ENCODE measurements around the gene CD34.

Gene CD34

DNA sequence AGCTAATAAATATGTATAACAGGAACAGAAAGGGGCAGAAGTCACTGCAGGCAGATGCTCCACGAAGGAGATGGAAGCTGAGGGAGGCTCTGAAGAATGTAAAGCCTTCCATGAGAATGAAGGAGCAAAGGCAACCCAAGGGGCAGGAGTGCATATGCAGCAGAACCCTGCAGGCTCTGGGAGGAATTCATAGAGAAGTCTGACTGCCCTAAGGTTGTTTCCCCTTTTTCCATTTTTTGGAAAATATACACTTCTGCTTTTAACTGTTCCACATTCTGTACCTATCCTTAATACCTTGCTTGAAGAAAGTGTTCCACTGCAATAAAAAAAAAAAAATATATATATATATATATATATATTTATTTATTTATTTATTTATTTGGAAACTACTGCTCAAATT lies 69.6 kb downstream of the CD34 start:
- H3K27ac ChIP-seq = peak overlapping the region; percentile 68
- TF ChIP-seq, protein P1, sequence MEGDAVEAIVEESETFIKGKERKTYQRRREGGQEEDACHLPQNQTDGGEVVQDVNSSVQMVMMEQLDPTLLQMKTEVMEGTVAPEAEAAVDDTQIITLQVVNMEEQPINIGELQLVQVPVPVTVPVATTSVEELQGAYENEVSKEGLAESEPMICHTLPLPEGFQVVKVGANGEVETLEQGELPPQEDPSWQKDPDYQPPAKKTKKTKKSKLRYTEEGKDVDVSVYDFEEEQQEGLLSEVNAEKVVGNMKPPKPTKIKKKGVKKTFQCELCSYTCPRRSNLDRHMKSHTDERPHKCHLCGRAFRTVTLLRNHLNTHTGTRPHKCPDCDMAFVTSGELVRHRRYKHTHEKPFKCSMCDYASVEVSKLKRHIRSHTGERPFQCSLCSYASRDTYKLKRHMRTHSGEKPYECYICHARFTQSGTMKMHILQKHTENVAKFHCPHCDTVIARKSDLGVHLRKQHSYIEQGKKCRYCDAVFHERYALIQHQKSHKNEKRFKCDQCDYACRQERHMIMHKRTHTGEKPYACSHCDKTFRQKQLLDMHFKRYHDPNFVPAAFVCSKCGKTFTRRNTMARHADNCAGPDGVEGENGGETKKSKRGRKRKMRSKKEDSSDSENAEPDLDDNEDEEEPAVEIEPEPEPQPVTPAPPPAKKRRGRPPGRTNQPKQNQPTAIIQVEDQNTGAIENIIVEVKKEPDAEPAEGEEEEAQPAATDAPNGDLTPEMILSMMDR (conservative IDR thresholded peaks at IDR 0.05) = no peak

- peak overlapping the region; percentile 37 for H3K27ac ChIP-seq
- TF ChIP-seq, protein P1 (conservative IDR thresholded peaks at IDR 0.05) = 0 out of 2 replicates have a peak, but pooled peaks have one; percentile 18
Observed at GRCh38 chr1:207840380-207840779, 70.5 kb downstream of the CD34 start.

DNA sequence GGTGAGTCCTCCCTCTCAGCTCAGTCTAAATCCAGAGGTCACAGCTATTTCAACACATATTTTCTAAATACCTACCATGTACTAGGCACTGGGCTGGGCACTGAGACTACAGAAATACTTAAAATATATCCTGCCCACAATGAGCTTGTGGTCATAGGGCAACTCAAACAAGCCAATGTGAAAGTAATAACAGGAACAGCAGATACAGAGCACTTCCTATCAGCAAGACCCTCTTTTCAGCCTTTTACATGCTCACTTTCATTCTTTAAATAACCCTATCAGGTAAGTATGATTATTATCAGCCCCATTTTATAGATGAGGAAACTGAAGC lies 71.9 kb downstream of the CD34 start:
- peak overlapping the region; percentile 62 for H3K27ac ChIP-seq
- TF ChIP-seq, protein P1 (conservative IDR thresholded peaks at IDR 0.05) = no peak

DNA sequence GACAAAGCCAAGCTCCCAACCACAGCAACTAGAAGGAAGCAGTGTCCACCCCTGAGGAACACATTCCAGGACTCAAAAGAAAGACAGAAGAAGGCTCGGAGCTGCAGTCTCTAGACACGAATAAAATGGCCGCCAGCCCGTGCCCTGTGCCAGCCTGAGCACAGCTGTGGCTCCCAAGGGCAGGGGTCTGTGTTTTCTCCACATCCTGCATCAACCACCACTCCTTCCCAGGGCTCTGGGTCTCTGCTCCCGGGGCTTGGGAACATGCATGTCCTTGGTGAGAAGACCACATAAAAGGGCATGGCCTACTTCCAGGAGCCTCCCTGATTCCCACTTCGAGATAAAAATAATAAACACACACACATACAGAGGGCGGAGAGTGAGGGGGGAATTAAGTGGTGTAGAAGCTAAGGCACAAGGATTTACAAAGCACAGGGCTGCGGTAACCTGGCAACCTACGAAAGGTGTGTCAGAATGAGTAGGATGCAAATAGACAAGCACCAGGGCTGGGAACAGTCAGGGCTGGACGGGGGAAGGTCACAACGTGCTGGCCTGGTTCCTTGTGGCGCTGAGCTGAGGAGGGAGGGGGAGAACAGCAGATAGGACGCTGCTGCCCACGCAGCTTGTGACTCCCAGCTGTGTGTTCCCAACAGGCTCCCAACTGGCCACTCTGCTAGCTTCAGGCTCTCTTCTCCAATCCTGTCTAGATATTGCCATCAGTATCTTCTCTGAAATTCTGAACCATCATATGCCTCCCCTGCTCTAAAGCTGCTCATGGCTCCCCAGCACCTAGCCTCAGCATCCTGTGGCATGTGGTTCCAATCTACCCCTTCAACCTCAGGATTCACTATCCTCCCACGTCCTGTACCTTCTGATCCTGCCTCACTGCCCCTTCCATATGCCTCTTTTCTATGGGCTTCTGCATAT lies 72.5 kb downstream of the CD34 start:
- H3K27ac ChIP-seq = peak overlapping the region; percentile 62
- TF ChIP-seq, protein P1 (conservative IDR thresholded peaks at IDR 0.05) = no peak

DNA sequence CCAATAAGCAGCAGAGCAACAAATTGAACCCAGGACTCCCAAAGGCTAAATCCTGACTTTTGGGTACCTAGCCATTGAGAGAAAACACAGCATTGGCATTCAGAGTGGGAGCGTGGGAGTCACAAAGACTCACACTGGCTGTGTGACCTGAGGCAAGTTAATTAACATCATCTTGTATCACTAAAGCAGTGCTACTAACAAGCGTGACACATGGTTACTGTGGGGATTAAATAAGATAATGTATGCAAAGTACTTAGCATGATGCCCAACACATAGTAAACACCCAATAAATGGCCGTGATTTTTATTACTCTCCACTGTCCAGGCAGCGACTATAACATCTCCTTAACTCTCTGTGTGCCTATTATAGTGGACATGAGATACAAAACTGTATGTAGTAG lies 73.3 kb downstream of the CD34 start:
- peak overlapping the region; percentile 62 for H3K27ac ChIP-seq
- TF ChIP-seq, protein P1 (conservative IDR thresholded peaks at IDR 0.05) = no peak

DNA sequence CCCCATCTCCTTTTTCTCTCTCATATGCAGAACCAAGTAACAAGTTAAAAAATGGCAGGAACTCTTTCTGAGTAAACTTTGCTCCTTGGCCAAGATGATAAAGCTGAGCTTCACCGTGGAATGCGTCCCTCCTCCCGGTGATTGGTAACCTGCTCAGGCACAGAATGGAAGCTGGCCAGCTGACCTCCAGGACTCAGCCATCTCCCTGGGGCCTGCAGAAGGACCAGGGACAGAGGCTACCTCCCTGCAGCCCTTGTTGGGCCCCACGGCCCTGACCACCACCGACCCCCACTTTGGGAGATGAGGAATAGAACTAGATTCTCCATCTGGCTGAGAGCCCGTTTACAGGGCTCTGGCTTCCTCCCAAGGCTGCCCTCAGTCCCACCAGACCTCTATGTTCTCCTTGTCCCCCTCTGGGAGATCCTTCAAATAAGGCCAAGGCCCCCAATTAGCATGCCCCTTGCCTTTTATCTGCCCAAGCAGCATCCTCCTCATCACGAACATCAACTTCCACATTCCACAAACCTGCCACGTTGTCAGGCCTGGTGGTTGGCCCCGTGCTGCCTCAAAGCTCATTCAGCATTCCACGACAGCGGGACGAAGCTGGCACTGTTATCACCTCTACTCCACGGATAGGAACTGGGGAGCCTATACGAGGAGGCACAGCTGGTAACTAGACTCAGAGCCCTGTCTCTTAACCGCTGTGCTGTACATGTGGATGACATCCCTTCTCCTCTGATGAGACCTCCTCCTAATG lies 74.2 kb downstream of the CD34 start:
- no peak overlapping the region for H3K27ac ChIP-seq
- TF ChIP-seq, protein P1 (conservative IDR thresholded peaks at IDR 0.05) = no peak

DNA sequence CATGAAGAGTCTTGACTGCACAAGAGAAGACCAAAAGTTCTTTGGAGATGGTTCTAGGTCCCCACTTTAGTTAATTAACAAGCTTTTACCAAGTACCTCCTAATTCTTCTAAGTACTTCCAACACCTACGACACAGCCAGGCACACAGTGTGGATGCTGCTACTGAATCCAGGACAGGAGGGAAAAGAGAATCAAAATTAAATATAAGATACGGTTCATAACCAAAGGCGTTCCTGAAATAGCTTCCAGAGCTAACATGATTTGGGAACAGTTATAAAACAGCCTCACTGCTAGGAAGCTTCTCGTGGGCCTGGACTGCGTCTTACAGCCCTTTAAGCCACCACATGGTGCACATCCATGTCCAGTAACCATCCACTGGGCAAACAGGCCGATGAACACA lies 75.0 kb downstream of the CD34 start:
- TF ChIP-seq, protein P1 (conservative IDR thresholded peaks at IDR 0.05) = no peak

More for the DNA sequence above, 75.0 kb downstream of the CD34 start:
- H3K27ac ChIP-seq = no peak overlapping the region

Data from VCaP (cell line).